ENCODE measurements around the gene SGMS1.
"Not testable (repeated sequence)": the region's sequence is repeated elsewhere in the genome, so short reads cannot be mapped to it uniquely, and the experiment has no call there.

SGMS1 gene

DNA sequence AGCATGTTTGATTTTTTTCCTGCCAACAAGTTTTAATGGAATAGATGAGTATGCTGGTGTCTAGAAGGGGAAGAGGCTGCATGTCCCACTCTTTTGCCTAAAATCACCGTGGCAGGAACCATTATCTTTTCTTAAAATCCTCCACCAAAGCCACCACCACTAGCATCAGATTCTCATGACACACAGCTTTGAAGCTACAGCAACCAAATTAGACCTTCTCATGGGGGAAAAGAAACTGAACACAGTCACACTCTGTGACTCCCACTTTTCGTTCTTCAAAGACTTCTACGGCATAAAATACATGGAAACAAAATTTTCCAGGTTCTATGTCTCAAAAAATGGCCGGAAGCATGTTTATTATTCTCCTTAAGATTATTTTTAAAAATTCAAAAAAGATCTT lies 81.8 kb downstream of the SGMS1 start:
- WGBS = 96% methylated on average over 3 of the region's 4 CpGs
- H3K4me3 ChIP-seq (ENCODE audit: low read length) = no peak overlapping the region

GRCh38 chr10:50541317-50541716 lies 82.4 kb downstream of the SGMS1 start:
- no peaks in the 10 kb centered on the region for H3K9me3 ChIP-seq (ENCODE audit: insufficient read depth, low read depth, low read length)
- peaks cover 20% of the 10 kb centered on the region for H3K4me1 ChIP-seq (ENCODE audit: insufficient read depth, low read length)
- H3K36me3 ChIP-seq (ENCODE audit: insufficient read depth, low read length) = no peaks in the 10 kb centered on the region
- H3K27ac ChIP-seq (ENCODE audit: low read depth, low read length) = no peak overlapping the region
- H3K9ac ChIP-seq (ENCODE audit: low read depth, low read length) = no peak overlapping the region
- no peak overlapping the region for H3K4me3 ChIP-seq (ENCODE audit: low read length)
- H3K27me3 ChIP-seq (ENCODE audit: insufficient read depth, low read length) = no peaks in the 10 kb centered on the region
- 73% methylated on average over 2 of the region's 2 CpGs for WGBS

More for the DNA sequence above, 81.8 kb downstream of the SGMS1 start:
- Histone ChIP-seq H3K27me3 (ENCODE audit: insufficient read depth, low read length) (no peaks in the 10 kb centered on the region), H3K4me1 (ENCODE audit: insufficient read depth, low read length) (peaks cover 20% of the 10 kb centered on the region), H3K27ac (ENCODE audit: low read depth, low read length) (no peak overlapping the region), H3K36me3 (ENCODE audit: insufficient read depth, low read length) (no peaks in the 10 kb centered on the region), H3K9me3 (ENCODE audit: insufficient read depth, low read depth, low read length) (no peaks in the 10 kb centered on the region), H3K9ac (ENCODE audit: low read depth, low read length) (no peak overlapping the region)

DNA sequence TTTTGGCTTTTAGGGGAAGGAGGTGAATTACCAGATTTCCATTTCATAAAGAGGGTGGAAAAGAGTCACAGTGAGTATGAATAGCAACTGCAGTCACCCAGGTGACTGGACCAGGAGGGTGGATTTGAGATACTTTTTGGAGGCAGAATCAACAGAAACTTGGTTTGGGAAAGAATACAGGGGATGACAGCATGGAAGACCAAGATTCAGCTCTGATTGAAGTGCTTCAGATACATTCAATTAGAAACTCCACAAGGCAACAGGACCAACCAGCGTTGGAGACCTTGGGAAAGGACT lies 83.0 kb downstream of the SGMS1 start:
- H3K4me3 ChIP-seq (ENCODE audit: low read length) = no peak overlapping the region
- H3K9me3 ChIP-seq (ENCODE audit: insufficient read depth, low read depth, low read length) = no peaks in the 10 kb centered on the region
- no peaks in the 10 kb centered on the region for H3K27me3 ChIP-seq (ENCODE audit: insufficient read depth, low read length)
- H3K4me1 ChIP-seq (ENCODE audit: insufficient read depth, low read length) = peaks cover 19% of the 10 kb centered on the region
- no peak overlapping the region for H3K27ac ChIP-seq (ENCODE audit: low read depth, low read length)
- WGBS = no CpG with 5 or more reads among the region's 1 CpG
- H3K36me3 ChIP-seq (ENCODE audit: insufficient read depth, low read length) = no peaks in the 10 kb centered on the region
- H3K9ac ChIP-seq (ENCODE audit: low read depth, low read length) = no peak overlapping the region

DNA sequence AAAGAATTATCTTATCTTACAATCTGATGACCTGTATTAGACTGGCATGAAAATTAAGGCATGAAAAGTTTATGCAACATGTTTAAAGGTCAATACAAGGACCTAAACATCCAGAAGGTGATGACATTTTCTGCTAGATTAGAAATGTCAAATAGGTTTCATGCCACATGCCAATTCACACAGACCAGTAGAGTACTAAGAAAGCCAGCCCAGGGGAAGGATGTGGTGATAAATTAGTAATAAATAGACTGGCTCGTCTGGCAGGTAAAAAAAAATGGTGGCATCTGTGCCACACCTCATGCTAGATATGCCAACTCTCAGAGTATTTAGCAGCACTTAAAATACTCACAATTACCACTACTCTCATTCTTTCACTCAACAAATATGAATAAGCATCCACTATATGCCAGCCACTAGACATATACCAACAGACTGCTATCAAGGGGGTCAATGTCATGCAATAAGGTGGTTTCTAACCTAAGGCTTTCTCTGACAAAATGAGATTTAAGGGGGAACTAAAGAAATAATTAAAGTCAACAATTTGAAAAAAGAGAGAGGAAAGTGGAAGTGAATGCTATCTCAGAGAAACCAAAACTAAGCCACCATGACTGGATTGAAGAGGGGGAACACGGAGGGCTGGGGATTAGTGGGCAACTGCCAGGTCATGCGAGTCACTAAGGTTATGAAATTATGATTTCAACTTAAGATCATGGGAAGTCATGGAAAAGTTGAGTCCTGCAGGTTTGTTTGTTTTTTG lies 83.5 kb downstream of the SGMS1 start:
- H3K9ac ChIP-seq (ENCODE audit: low read depth, low read length) = no peak overlapping the region
- H3K27me3 ChIP-seq (ENCODE audit: insufficient read depth, low read length) = no peaks in the 10 kb centered on the region
- WGBS = 94% methylated on average over 3 of the region's 3 CpGs
- no peak overlapping the region for H3K27ac ChIP-seq (ENCODE audit: low read depth, low read length)
- no peaks in the 10 kb centered on the region for H3K9me3 ChIP-seq (ENCODE audit: insufficient read depth, low read depth, low read length)
- no peak overlapping the region for H3K4me3 ChIP-seq (ENCODE audit: low read length)
- no peaks in the 10 kb centered on the region for H3K36me3 ChIP-seq (ENCODE audit: insufficient read depth, low read length)
- H3K4me1 ChIP-seq (ENCODE audit: insufficient read depth, low read length) = peaks cover 14% of the 10 kb centered on the region

GRCh38 chr10:50538555-50539398 lies 85.0 kb downstream of the SGMS1 start:
- H3K36me3 ChIP-seq (ENCODE audit: insufficient read depth, low read length) = no peaks in the 10 kb centered on the region
- no peaks in the 10 kb centered on the region for H3K27me3 ChIP-seq (ENCODE audit: insufficient read depth, low read length)
- WGBS = 90% methylated on average over 7 of the region's 7 CpGs
- no peak overlapping the region for H3K27ac ChIP-seq (ENCODE audit: low read depth, low read length)
- no peaks in the 10 kb centered on the region for H3K9me3 ChIP-seq (ENCODE audit: insufficient read depth, low read depth, low read length)
- H3K9ac ChIP-seq (ENCODE audit: low read depth, low read length) = no peak overlapping the region
- H3K4me1 ChIP-seq (ENCODE audit: insufficient read depth, low read length) = peaks cover 6% of the 10 kb centered on the region; the same call in 1 of the 2 replicates
- H3K4me3 ChIP-seq (ENCODE audit: low read length) = no peak overlapping the region

DNA sequence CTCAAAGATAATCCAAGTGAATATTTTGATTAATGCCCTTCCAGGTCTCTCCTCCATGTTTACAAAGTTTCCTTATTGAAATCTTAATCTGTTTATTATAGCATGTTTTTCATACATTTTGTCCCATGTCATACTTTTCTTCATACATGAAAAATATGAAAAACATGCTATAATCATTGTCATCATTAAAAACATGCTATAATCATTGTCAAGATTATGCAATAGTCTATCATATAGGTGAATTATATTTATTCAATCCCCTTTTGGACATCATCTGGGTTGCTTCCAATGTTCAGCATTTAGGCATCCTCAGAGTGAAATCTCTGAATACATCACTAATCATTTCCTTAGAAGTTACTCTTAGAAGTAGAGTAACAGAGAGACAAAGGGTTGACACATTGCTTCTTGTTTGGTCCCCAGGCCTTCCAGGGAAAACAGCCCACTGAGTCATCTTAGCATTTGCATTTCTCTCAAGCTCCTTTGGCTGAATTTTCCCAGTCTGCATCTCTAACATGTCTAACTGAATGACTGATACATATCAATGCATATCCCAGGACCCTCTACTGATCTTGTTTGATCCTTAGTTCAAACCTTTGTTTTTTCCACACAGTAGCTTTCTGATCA lies 87.0 kb downstream of the SGMS1 start:
- Histone ChIP-seq H3K9ac (ENCODE audit: low read depth, low read length) (no peak overlapping the region), H3K36me3 (ENCODE audit: insufficient read depth, low read length) (no peaks in the 10 kb centered on the region), H3K9me3 (ENCODE audit: insufficient read depth, low read depth, low read length) (no peaks in the 10 kb centered on the region), H3K4me3 (ENCODE audit: low read length) (no peak overlapping the region), H3K27ac (ENCODE audit: low read depth, low read length) (no peak overlapping the region), H3K27me3 (ENCODE audit: insufficient read depth, low read length) (no peaks in the 10 kb centered on the region), H3K4me1 (ENCODE audit: insufficient read depth, low read length) (no peaks in the 10 kb centered on the region; the same call in 1 of the 2 replicates)

- not testable (repeated sequence) for H3K9ac ChIP-seq (ENCODE audit: low read depth, low read length); H3K27ac ChIP-seq (ENCODE audit: low read depth, low read length); H3K4me3 ChIP-seq (ENCODE audit: low read length); H3K27me3 ChIP-seq (ENCODE audit: insufficient read depth, low read length); H3K36me3 ChIP-seq (ENCODE audit: insufficient read depth, low read length); H3K9me3 ChIP-seq (ENCODE audit: insufficient read depth, low read depth, low read length); H3K4me1 ChIP-seq (ENCODE audit: insufficient read depth, low read length)
- WGBS = 91% methylated on average over 5 of the region's 5 CpGs
These were observed 88.9 kb downstream of the SGMS1 start for GRCh38 chr10:50534748-50535376.

DNA sequence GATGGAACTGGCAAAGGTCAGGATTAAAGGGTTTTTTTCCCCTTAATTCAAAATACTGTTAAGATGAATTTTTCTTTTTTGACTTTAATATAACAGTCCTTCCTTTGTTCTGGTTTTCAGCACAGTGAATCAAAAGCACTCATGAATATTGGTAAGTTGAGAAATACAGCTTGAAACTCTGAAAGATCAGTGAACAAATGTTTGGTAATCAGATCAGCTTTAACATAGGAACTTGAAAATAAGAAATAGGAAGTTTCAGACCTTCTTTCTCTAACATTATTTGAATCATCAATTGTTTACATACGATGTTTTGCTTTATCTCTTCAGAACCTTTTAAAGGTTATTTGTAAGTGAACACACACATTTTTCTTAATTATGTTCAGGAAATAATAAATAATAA lies 90.5 kb downstream of the SGMS1 start:
- WGBS = no CpG with 5 or more reads among the region's 1 CpG
- Histone ChIP-seq H3K27ac (ENCODE audit: low read depth, low read length) (no peak overlapping the region), H3K36me3 (ENCODE audit: insufficient read depth, low read length) (no peaks in the 10 kb centered on the region), H3K4me1 (ENCODE audit: insufficient read depth, low read length) (peaks cover 7% of the 10 kb centered on the region; the same call in 1 of the 2 replicates), H3K9ac (ENCODE audit: low read depth, low read length) (no peak overlapping the region), H3K9me3 (ENCODE audit: insufficient read depth, low read depth, low read length) (no peaks in the 10 kb centered on the region), H3K27me3 (ENCODE audit: insufficient read depth, low read length) (no peaks in the 10 kb centered on the region), H3K4me3 (ENCODE audit: low read length) (no peak overlapping the region)

GRCh38 chr10:50531388-50532077 lies 92.2 kb downstream of the SGMS1 start:
- no peak overlapping the region for H3K9ac ChIP-seq (ENCODE audit: low read depth, low read length)
- 80% methylated on average over 5 of the region's 5 CpGs for WGBS
- no peaks in the 10 kb centered on the region for H3K9me3 ChIP-seq (ENCODE audit: insufficient read depth, low read depth, low read length)
- no peaks in the 10 kb centered on the region for H3K36me3 ChIP-seq (ENCODE audit: insufficient read depth, low read length)
- H3K27ac ChIP-seq (ENCODE audit: low read depth, low read length) = no peak overlapping the region
- H3K4me1 ChIP-seq (ENCODE audit: insufficient read depth, low read length) = peaks cover 10% of the 10 kb centered on the region; the same call in 1 of the 2 replicates
- H3K4me3 ChIP-seq (ENCODE audit: low read length) = no peak overlapping the region
- no peaks in the 10 kb centered on the region for H3K27me3 ChIP-seq (ENCODE audit: insufficient read depth, low read length)

- H3K9ac ChIP-seq (ENCODE audit: low read depth, low read length) = no peak overlapping the region
- no peak overlapping the region for H3K4me3 ChIP-seq (ENCODE audit: low read length)
- 92% methylated on average over 5 of the region's 5 CpGs for WGBS
- H3K36me3 ChIP-seq (ENCODE audit: insufficient read depth, low read length) = no peaks in the 10 kb centered on the region
- H3K9me3 ChIP-seq (ENCODE audit: insufficient read depth, low read depth, low read length) = no peaks in the 10 kb centered on the region
- H3K4me1 ChIP-seq (ENCODE audit: insufficient read depth, low read length) = peaks cover 24% of the 10 kb centered on the region
- H3K27me3 ChIP-seq (ENCODE audit: insufficient read depth, low read length) = no peaks in the 10 kb centered on the region
- no peak overlapping the region for H3K27ac ChIP-seq (ENCODE audit: low read depth, low read length)
These were observed 94.1 kb downstream of the SGMS1 start for GRCh38 chr10:50529660-50530059.
